HS-5 (cell line): ENCODE data around the gene CAMK2A.

ENCODE experiments used
- DNase-seq: peaks from one replicate; pipeline ENCODE4 v3.0.0-alpha.2; 2012; ENCODE audit warnings: low read depth

CAMK2A gene

GRCh38 chr5:150315245-150315644 is 25.7 kb upstream of the CAMK2A start:
- no peak for DNase-seq

GRCh38 chr5:150313921-150314716 is 24.5 kb upstream of the CAMK2A start:
- no peak for DNase-seq

- DNase-seq: no peak
These were observed 23.9 kb upstream of the CAMK2A start for GRCh38 chr5:150313501-150313900.

GRCh38 chr5:150312518-150312917 is 22.9 kb upstream of the CAMK2A start:
- no peak for DNase-seq

GRCh38 chr5:150311015-150311692 is 21.6 kb upstream of the CAMK2A start:
- DNase-seq: no peak

GRCh38 chr5:150310246-150310645 is 20.7 kb upstream of the CAMK2A start:
- DNase-seq: no peak

GRCh38 chr5:150309886-150310239 is 20.3 kb upstream of the CAMK2A start:
- no peak for DNase-seq

- no peak for DNase-seq
These were observed 19.7 kb upstream of the CAMK2A start for GRCh38 chr5:150309101-150309885.

GRCh38 chr5:150307617-150308426 is 18.2 kb upstream of the CAMK2A start:
- no peak for DNase-seq

- DNase-seq: no peak
These were observed 17.2 kb upstream of the CAMK2A start for GRCh38 chr5:150306775-150307174.

- DNase-seq: no peak
These were observed 16.0 kb upstream of the CAMK2A start for GRCh38 chr5:150305557-150305956.

GRCh38 chr5:150305095-150305494 is 15.5 kb upstream of the CAMK2A start:
- DNase-seq: no peak

GRCh38 chr5:150304481-150305081 is 15.0 kb upstream of the CAMK2A start:
- no peak for DNase-seq

GRCh38 chr5:150303660-150304386 is 14.2 kb upstream of the CAMK2A start:
- no peak for DNase-seq

- DNase-seq: no peak
These were observed 13.6 kb upstream of the CAMK2A start for GRCh38 chr5:150303070-150303615.

- no peak for DNase-seq
These were observed 12.9 kb upstream of the CAMK2A start, which contains the start of gene ARSI for GRCh38 chr5:150302301-150303069. ARSI (minus strand) TSS chr5:150302905; CDS start chr5:150302373, 532 bp downstream.

- DNase-seq: no peak
These were observed 12.3 kb upstream of the CAMK2A start for GRCh38 chr5:150301901-150302300.

- no peak for DNase-seq
These were observed 11.6 kb upstream of the CAMK2A start for GRCh38 chr5:150301170-150301505.

- DNase-seq: no peak
These were observed 11.1 kb upstream of the CAMK2A start for GRCh38 chr5:150300496-150301169.
